Smooth muscle cell (in vitro differentiated cells): ENCODE measurements around the gene B9D2. TPM values are rescaled to one million over a fixed set of nuclear protein-coding genes. Genes with fewer than 3 reads are reported as not detected.

ENCODE experiments used
- DNase-seq: peaks from one replicate; lab custom pipeline; 2025; ENCODE audit not compliant: unreplicated experiment; lab: John Stamatoyannopoulos, UW
- H2AFZ ChIP-seq: fragments of 200-600 bp; sonication (generic); 2 replicates; pipeline ENCODE4 v1.6.0; 2016; ENCODE audit warnings: antibody characterized with exemption, low read depth, mild to moderate bottlenecking
- H3F3A ChIP-seq: fragments of 200-600 bp; sonication (generic); 2 replicates; pipeline ENCODE4 v1.6.0; 2017; ENCODE audit warnings: antibody characterized with exemption, low read depth
- H3K27ac ChIP-seq: fragments of 200-600 bp; sonication (generic); 2 replicates; pipeline ENCODE4 v1.5.1; 2016; ENCODE audit warnings: low read depth, mild to moderate bottlenecking
- H3K27me3 ChIP-seq: fragments of 200-600 bp; sonication (generic); 2 replicates; pipeline ENCODE4 v1.6.1; 2016; ENCODE audit warnings: low read depth, mild to moderate bottlenecking
- H3K36me3 ChIP-seq: fragments of 200-600 bp; sonication (generic); 2 replicates; pipeline ENCODE4 v1.5.1; 2016; ENCODE audit warnings: low read depth
- H3K4me1 ChIP-seq: fragments of 200-600 bp; sonication (generic); 2 replicates; pipeline ENCODE4 v1.5.1; 2016; ENCODE audit warnings: low read depth
- H3K4me2 ChIP-seq: fragments of 200-600 bp; sonication (generic); 2 replicates; pipeline ENCODE4 v1.6.0; 2016; ENCODE audit warnings: mild to moderate bottlenecking
- H3K4me3 ChIP-seq: fragments of 200-600 bp; sonication (generic); 2 replicates; pipeline ENCODE4 v1.5.1; 2016; ENCODE audit warnings: mild to moderate bottlenecking
- H3K79me2 ChIP-seq: fragments of 200-600 bp; sonication (generic); 2 replicates; pipeline ENCODE4 v1.6.0; 2016; ENCODE audit warnings: low read depth, mild to moderate bottlenecking
- H3K9ac ChIP-seq: fragments of 200-600 bp; sonication (generic); 2 replicates; pipeline ENCODE4 v1.6.0; 2016; ENCODE audit warnings: low read depth
- H3K9me3 ChIP-seq: fragments of 200-600 bp; sonication (generic); replicated peaks from 2 replicates; pipeline ENCODE4 v1.5.1; 2016; ENCODE audit warnings: low read depth
- H4K20me1 ChIP-seq: fragments of 200-600 bp; sonication (generic); 2 replicates; pipeline ENCODE4 v1.6.0; 2016; ENCODE audit warnings: low read depth
- CTCF ChIP-seq: fragments of 200-600 bp; sonication (generic); IDR thresholded peaks from 2 replicates; pipeline ENCODE4 v1.5.1; 2017; ENCODE audit warnings: borderline replicate concordance, mild to moderate bottlenecking, antibody characterized with exemption; ENCODE audit not compliant: insufficient read depth, poor library complexity, severe bottlenecking
- whole genome bisulfite sequencing: methylation state at CpG from one replicate; pipeline ENCODE4 v1.1.7; 2016; ENCODE audit warnings: low lambda C conversion rate; 5-methylcytosine and 5-hydroxymethylcytosine counted together
- polyA plus RNA-seq: library from polyadenylated mRNA; unstranded; fragments of >200 nt; fragmentation: Nextera tagmentation; extraction: Ambion mirVana; gene quantifications from 2 replicates; pipeline ENCODE4 v1.2.1, GENCODE V29; 2016
- total RNA-seq: library from RNA; depleted of rRNA; stranded (reverse); fragments of >200 nt; gene quantifications from 2 replicates; pipeline ENCODE4 v1.2.3, GENCODE V29; 2014

The B9D2 gene
- total and polyA plus RNA-seq, 2 experiments from 2014 or later: 1.6 to 12.2 TPM

- peak; percentile 97 for DNase-seq
- Histone ChIP-seq H3K4me1 (no peaks in the 10 kb centered on the region), H3K27me3 (no peaks in the 10 kb centered on the region), H3K79me2 (peaks cover 50% of the 10 kb centered on the region), H3K9me3 (no peaks in the 10 kb centered on the region), H3K4me3 (peak within 1 kb of the TSS; percentile 76), H3F3A (peaks cover 18% of the 10 kb centered on the region), H3K4me2 (peak within 1 kb of the TSS; percentile 94), H3K9ac (peak within 1 kb of the TSS; percentile 83), H3K27ac (peak within 1 kb of the TSS; percentile 57), H2AFZ (no peak within 1 kb of the TSS), H4K20me1 (peaks cover 44% of the 10 kb centered on the region), H3K36me3 (no peaks in the 10 kb centered on the region)
- peak; percentile 81 for TF ChIP-seq CTCF
- under 1% methylated on average over 27 of the region's 78 CpGs for WGBS
These were observed 10.2 kb downstream of the B9D2 start, which contains the start of gene TGFB1 for GRCh38 chr19:41353466-41354342. Gene TGFB1 (minus strand): TSS chr19:41353922. CDS start chr19:41353044, 878 bp downstream.

- Histone ChIP-seq H3F3A (peaks cover 18% of the 10 kb centered on the region), H3K27me3 (no peaks in the 10 kb centered on the region), H2AFZ (no peak overlapping the region), H3K4me1 (no peaks in the 10 kb centered on the region), H3K36me3 (peaks cover 3% of the 10 kb centered on the region), H3K4me3 (peak overlapping the region; percentile 76), H4K20me1 (peaks cover 52% of the 10 kb centered on the region), H3K4me2 (peak overlapping the region; percentile 94), H3K27ac (peak overlapping the region; percentile 57), H3K79me2 (peaks cover 56% of the 10 kb centered on the region), H3K9me3 (no peaks in the 10 kb centered on the region), H3K9ac (peak overlapping the region; percentile 83)
- TF ChIP-seq CTCF: peak; percentile 52
- WGBS: 2% methylated on average over 52 of the region's 71 CpGs
- peak; percentile 39 for DNase-seq
These were observed 11.1 kb downstream of the B9D2 start for GRCh38 chr19:41352609-41353465.

- H3K79me2 ChIP-seq: peaks cover 62% of the 10 kb centered on the region
- 0% methylated on average over 12 of the region's 12 CpGs for WGBS
- TF ChIP-seq CTCF: no peak
- H3K4me3 ChIP-seq: peak overlapping the region; percentile 76
- H3K36me3 ChIP-seq: peaks cover 3% of the 10 kb centered on the region
- H3K27ac ChIP-seq: no peak overlapping the region
- H2AFZ ChIP-seq: no peak overlapping the region
- H3K4me1 ChIP-seq: no peaks in the 10 kb centered on the region
- H3K9ac ChIP-seq: peak overlapping the region; percentile 83
- no peaks in the 10 kb centered on the region for H3K27me3 ChIP-seq
- peaks cover 18% of the 10 kb centered on the region for H3F3A ChIP-seq
- peak overlapping the region; percentile 94 for H3K4me2 ChIP-seq
- H3K9me3 ChIP-seq: no peaks in the 10 kb centered on the region
- peaks cover 58% of the 10 kb centered on the region for H4K20me1 ChIP-seq
- DNase-seq: no peak
These were observed 11.7 kb downstream of the B9D2 start for GRCh38 chr19:41352279-41352608.
